Natural killer cell (primary cell): ENCODE data around the gene VMO1. TPM values are rescaled to one million over a fixed set of nuclear protein-coding genes. Genes with fewer than 3 reads are reported as not detected.

Experiments used
- ATAC-seq, 3 donors: fragments of 150-1000 bp in 2 of 3; fragments of 200-7000 bp in 1 of 3; cut with Tn5 transposase; 1 replicate in 1 of 3; 2 replicates in 2 of 3; pipeline ENCODE4 v1.10.0; 2021; ENCODE audit warnings: mild to moderate bottlenecking in 2 of 3, moderate library complexity in 2 of 3
- DNase-seq, 2 donors: peaks; one replicate each; pipeline versions ENCODE4 v3.0.0 to v3.0.0-alpha.2; 2013 to 2021; ENCODE audit warnings: mixed read lengths in 1 of 2
- H3K27ac ChIP-seq: one replicate; pipeline ENCODE4 v1.5.1; 2013; ENCODE audit warnings: mild to moderate bottlenecking, low read length
- H3K27me3 ChIP-seq: one replicate; pipeline ENCODE4 v1.6.1; 2013; ENCODE audit warnings: low read length; ENCODE audit not compliant: control insufficient read depth, insufficient read depth
- H3K36me3 ChIP-seq: one replicate; pipeline ENCODE4 v1.6.1; 2013; ENCODE audit warnings: low read length; ENCODE audit not compliant: control insufficient read depth, insufficient read depth
- H3K4me1 ChIP-seq: one replicate; pipeline ENCODE4 v1.6.1; 2013; ENCODE audit warnings: low read length; ENCODE audit not compliant: control insufficient read depth, insufficient read depth
- H3K4me3 ChIP-seq: one replicate; pipeline ENCODE4 v1.5.1; 2013; ENCODE audit warnings: low read length
- H3K9me3 ChIP-seq: one replicate; pipeline ENCODE4 v1.6.1; 2013; ENCODE audit warnings: low read length; ENCODE audit not compliant: control insufficient read depth, insufficient read depth
- H3K27ac Mint-ChIP-seq, 2 donors: one replicate each; pipeline ENCODE4 v1.8.0; 2022; ENCODE audit warnings: mild to moderate bottlenecking in 2 of 2, mixed read lengths in 2 of 2, moderate library complexity in 1 of 2
- H3K27me3 Mint-ChIP-seq, 2 donors: one replicate each; pipeline ENCODE4 v1.8.0; 2022; ENCODE audit warnings: low read depth in 2 of 2, mixed read lengths in 2 of 2
- H3K36me3 Mint-ChIP-seq: one replicate; pipeline ENCODE4 v1.8.0; 2022; ENCODE audit warnings: mixed read lengths
- H3K4me1 Mint-ChIP-seq, 2 donors: one replicate each; pipeline ENCODE4 v1.8.0; 2022; ENCODE audit warnings: mixed read lengths in 2 of 2
- H3K4me3 Mint-ChIP-seq: one replicate; pipeline ENCODE4 v1.8.0; 2022; ENCODE audit warnings: mild to moderate bottlenecking, moderate library complexity, mixed read lengths
- H3K9me3 Mint-ChIP-seq, 2 donors: one replicate each; pipeline ENCODE4 v1.8.0; 2022; ENCODE audit warnings: mixed read lengths in 2 of 2
- WGBS: methylation state at CpG from one replicate; pipeline ENCODE4 v1.1.7; 2013; ENCODE audit warnings: missing lambda C conversion rate; ENCODE audit not compliant: insufficient coverage; 5-methylcytosine and 5-hydroxymethylcytosine counted together
- intact Hi-C: fragments of 100-400 bp; cut with micrococcal nuclease; formaldehyde crosslinking; loops from one replicate; pipeline ENCODE4 v1.14.2; 2022
- total RNA-seq, 4 donors: library from RNA; stranded (reverse); fragments of 120-200 nt in 1 of 4; gene quantifications; one replicate each; pipeline versions ENCODE4 v1.2.3 to v1.2.4, GENCODE V29; 2013 to 2022
- TF ChIP-seq, protein P1 (sequence below): fragments of 200-600 bp; IDR thresholded peaks from one replicate; pipeline ENCODE4 v1.8.0; 2022; ENCODE audit warnings: antibody characterized with exemption

The VMO1 gene
- total RNA-seq, 3 donors from 2014 or later (not counting 1 experiment from before 2014, with no cell fraction given), result 1.2 to 4.8 (median 1.3) TPM

DNA sequence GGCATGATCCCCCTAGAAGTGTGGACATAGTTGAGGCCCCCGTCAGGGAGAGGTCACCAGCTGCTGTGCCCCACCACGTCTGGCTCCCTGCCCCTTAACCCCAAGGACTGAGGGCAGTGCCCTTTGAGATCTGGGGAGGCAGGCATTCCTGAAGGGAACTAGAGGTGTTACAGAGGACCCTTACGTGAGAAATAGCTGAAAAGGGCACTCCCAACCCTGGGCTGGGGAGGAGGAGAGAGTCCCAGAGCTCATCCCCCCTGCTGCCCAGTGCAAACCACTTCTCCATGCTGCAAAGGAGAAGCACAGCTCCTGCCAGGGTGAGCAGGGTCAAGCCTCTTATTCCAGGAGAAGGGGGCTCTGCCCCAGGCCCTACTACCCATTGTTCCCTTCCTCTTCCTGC lies 36.7 kb upstream of the VMO1 start:
- Mint-ChIP-seq H3K36me3 (no peaks in the 10 kb centered on the region), H3K9me3 (no peaks in the 10 kb centered on the region), H3K27me3 (no peaks in the 10 kb centered on the region), H3K4me1 (no peaks in the 10 kb centered on the region), H3K27ac (no peak overlapping the region), H3K4me3 (no peak overlapping the region)
- Histone ChIP-seq H3K4me1 (no peaks in the 10 kb centered on the region), H3K27me3 (no peaks in the 10 kb centered on the region), H3K27ac (no peak overlapping the region), H3K36me3 (no peaks in the 10 kb centered on the region), H3K9me3 (no peaks in the 10 kb centered on the region), H3K4me3 (no peak overlapping the region)
- TF ChIP-seq, protein P1, sequence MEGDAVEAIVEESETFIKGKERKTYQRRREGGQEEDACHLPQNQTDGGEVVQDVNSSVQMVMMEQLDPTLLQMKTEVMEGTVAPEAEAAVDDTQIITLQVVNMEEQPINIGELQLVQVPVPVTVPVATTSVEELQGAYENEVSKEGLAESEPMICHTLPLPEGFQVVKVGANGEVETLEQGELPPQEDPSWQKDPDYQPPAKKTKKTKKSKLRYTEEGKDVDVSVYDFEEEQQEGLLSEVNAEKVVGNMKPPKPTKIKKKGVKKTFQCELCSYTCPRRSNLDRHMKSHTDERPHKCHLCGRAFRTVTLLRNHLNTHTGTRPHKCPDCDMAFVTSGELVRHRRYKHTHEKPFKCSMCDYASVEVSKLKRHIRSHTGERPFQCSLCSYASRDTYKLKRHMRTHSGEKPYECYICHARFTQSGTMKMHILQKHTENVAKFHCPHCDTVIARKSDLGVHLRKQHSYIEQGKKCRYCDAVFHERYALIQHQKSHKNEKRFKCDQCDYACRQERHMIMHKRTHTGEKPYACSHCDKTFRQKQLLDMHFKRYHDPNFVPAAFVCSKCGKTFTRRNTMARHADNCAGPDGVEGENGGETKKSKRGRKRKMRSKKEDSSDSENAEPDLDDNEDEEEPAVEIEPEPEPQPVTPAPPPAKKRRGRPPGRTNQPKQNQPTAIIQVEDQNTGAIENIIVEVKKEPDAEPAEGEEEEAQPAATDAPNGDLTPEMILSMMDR, result no peak
- WGBS, result 91% methylated on average over 3 of the region's 3 CpGs
- intact Hi-C loops, result no loop called here
- DNase-seq (no peak), ATAC-seq (no peak)

- H3K4me1 ChIP-seq, result no peaks in the 10 kb centered on the region
- intact Hi-C loops, result no loop called here
- TF ChIP-seq, protein P1, result no peak
- H3K27ac ChIP-seq, result no peak overlapping the region
- 92% methylated on average over 12 of the region's 12 CpGs for WGBS
- DNase-seq (no peak), ATAC-seq (no peak)
- H3K36me3 ChIP-seq, result no peaks in the 10 kb centered on the region
- no peak overlapping the region for H3K4me3 ChIP-seq
- no peaks in the 10 kb centered on the region for H3K9me3 ChIP-seq
- H3K4me3 Mint-ChIP-seq, result no peak overlapping the region
- H3K9me3 Mint-ChIP-seq, result no peaks in the 10 kb centered on the region
- H3K36me3 Mint-ChIP-seq, result no peaks in the 10 kb centered on the region
- no peaks in the 10 kb centered on the region for H3K27me3 ChIP-seq
- no peaks in the 10 kb centered on the region for H3K27me3 Mint-ChIP-seq
- H3K27ac Mint-ChIP-seq, result no peak overlapping the region
- no peaks in the 10 kb centered on the region for H3K4me1 Mint-ChIP-seq
Measured at GRCh38 chr17:4818276-4818675, 32.1 kb upstream of the VMO1 start.

DNA sequence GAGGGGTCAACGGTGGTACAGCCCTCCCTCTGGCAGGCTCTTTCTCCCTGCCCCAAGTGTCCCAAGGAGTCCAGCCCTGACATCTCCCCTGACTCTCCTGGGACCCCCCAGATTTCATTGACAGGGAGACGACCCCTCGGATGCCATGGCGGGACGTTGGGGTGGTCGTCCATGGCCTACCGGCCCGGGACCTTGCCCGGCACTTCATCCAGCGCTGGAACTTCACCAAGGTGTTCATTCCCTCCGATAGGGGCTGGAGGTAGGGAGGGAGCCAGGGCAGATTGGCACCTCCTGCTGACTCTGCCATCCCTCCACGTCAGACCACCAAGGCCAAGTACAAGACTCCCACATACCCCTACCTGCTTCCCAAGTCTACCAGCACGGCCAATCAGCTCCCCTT lies 30.7 kb upstream of the VMO1 start:
- TF ChIP-seq, protein P1, result no peak
- intact Hi-C loops, result no loop called here
- no peaks in the 10 kb centered on the region for H3K4me1 ChIP-seq
- no peak overlapping the region for H3K4me3 ChIP-seq
- Mint-ChIP-seq H3K27ac (no peak overlapping the region), H3K9me3 (no peaks in the 10 kb centered on the region), H3K4me1 (no peaks in the 10 kb centered on the region), H3K4me3 (no peak overlapping the region), H3K27me3 (no peaks in the 10 kb centered on the region), H3K36me3 (no peaks in the 10 kb centered on the region)
- no peaks in the 10 kb centered on the region for H3K27me3 ChIP-seq
- ATAC-seq (no peak), DNase-seq (no peak)
- H3K9me3 ChIP-seq, result no peaks in the 10 kb centered on the region
- H3K36me3 ChIP-seq, result no peaks in the 10 kb centered on the region
- 97% methylated on average over 13 of the region's 13 CpGs for WGBS
- no peak overlapping the region for H3K27ac ChIP-seq

- intact Hi-C loops, result no loop called here
- H3K27ac Mint-ChIP-seq, result no peak overlapping the region
Measured at GRCh38 chr17:4815043-4815675, 29.0 kb upstream of the VMO1 start.

More at GRCh38 chr17:4815043-4815675, 29.0 kb upstream of the VMO1 start:
- Histone ChIP-seq H3K4me1 (no peaks in the 10 kb centered on the region), H3K4me3 (no peak overlapping the region), H3K36me3 (no peaks in the 10 kb centered on the region), H3K27me3 (no peaks in the 10 kb centered on the region), H3K9me3 (no peaks in the 10 kb centered on the region), H3K27ac (no peak overlapping the region)
- Mint-ChIP-seq H3K27me3 (no peaks in the 10 kb centered on the region), H3K4me1 (no peaks in the 10 kb centered on the region), H3K9me3 (no peaks in the 10 kb centered on the region), H3K4me3 (no peak overlapping the region), H3K36me3 (no peaks in the 10 kb centered on the region)
- WGBS, result 92% methylated on average over 6 of the region's 7 CpGs
- DNase-seq (no peak), ATAC-seq (no peak)
- TF ChIP-seq, protein P1, result no peak
